GM13976 (cell line): ENCODE data around the gene PRKAR2A.
"Not testable (repeated sequence)": the region's sequence is repeated elsewhere in the genome, so short reads cannot be mapped to it uniquely, and the experiment has no call there.

ENCODE experiments used
- DNase-seq: peaks from one replicate; pipeline ENCODE4 v3.0.0; 2012; ENCODE audit warnings: low spot score
- CTCF ChIP-seq: IDR thresholded peaks from 2 replicates; pipeline ENCODE4 v1.5.1; 2012; ENCODE audit warnings: borderline replicate concordance, mild to moderate bottlenecking; ENCODE audit not compliant: insufficient read depth; ENCODE audit errors: extremely low read depth, missing control alignments, control extremely low read depth
- in situ Hi-C: fragments of 300-500 bp; cut with MboI; formaldehyde crosslinking; loops from one replicate; pipeline ENCODE4 v1.12.0; 2022; ENCODE audit warnings: low sequenced_read_pairs, mixed read lengths, inconsistent platforms; ENCODE audit not compliant: unreplicated experiment

PRKAR2A gene

GRCh38 chr3:48747015-48747615 lies 100.6 kb downstream of the PRKAR2A start:
- in situ Hi-C loops, result no loop called here
- TF ChIP-seq CTCF, result no peak
- DNase-seq, result no peak

- TF ChIP-seq CTCF, result no peak
- in situ Hi-C loops, result no loop called here
- no peak for DNase-seq
These were observed 103.9 kb downstream of the PRKAR2A start for GRCh38 chr3:48743773-48744172.

GRCh38 chr3:48741226-48741625 lies 106.4 kb downstream of the PRKAR2A start:
- DNase-seq, in situ Hi-C loops: not testable (repeated sequence)

GRCh38 chr3:48739955-48740823 lies 107.5 kb downstream of the PRKAR2A start:
- in situ Hi-C loops, result no loop called here
- DNase-seq, result peak; percentile 87
- peak; percentile 64 for TF ChIP-seq CTCF

GRCh38 chr3:48739617-48739954 lies 108.1 kb downstream of the PRKAR2A start:
- in situ Hi-C loops, result no loop called here
- no peak for TF ChIP-seq CTCF
- DNase-seq, result peak; percentile 38

GRCh38 chr3:48738926-48739616 lies 108.6 kb downstream of the PRKAR2A start:
- no peak for DNase-seq
- in situ Hi-C loops, result no loop called here
- TF ChIP-seq CTCF, result no peak

GRCh38 chr3:48738144-48738536 lies 109.5 kb downstream of the PRKAR2A start:
- no peak for DNase-seq
- TF ChIP-seq CTCF, result no peak
- in situ Hi-C loops, result no loop called here

GRCh38 chr3:48735075-48735767 lies 112.5 kb downstream of the PRKAR2A start:
- in situ Hi-C loops, result not testable (repeated sequence)

GRCh38 chr3:48734541-48734940 lies 113.1 kb downstream of the PRKAR2A start:
- DNase-seq, in situ Hi-C loops: not testable (repeated sequence)

More at GRCh38 chr3:48735075-48735767, 112.5 kb downstream of the PRKAR2A start:
- DNase-seq, result not testable (repeated sequence)

GRCh38 chr3:48733752-48734518 lies 113.7 kb downstream of the PRKAR2A start:
- in situ Hi-C loops, DNase-seq: not testable (repeated sequence)
